GM19023 (cell line): ENCODE results near the gene GNAI1.

Experiments
- ATAC-seq: cut with Tn5 transposase; IDR thresholded peaks from one replicate; pipeline ENCODE4 v1.9.1; 2021; ENCODE audit warnings: mild to moderate bottlenecking, moderate library complexity; ENCODE audit not compliant: unreplicated experiment

The GNAI1 gene

DNA sequence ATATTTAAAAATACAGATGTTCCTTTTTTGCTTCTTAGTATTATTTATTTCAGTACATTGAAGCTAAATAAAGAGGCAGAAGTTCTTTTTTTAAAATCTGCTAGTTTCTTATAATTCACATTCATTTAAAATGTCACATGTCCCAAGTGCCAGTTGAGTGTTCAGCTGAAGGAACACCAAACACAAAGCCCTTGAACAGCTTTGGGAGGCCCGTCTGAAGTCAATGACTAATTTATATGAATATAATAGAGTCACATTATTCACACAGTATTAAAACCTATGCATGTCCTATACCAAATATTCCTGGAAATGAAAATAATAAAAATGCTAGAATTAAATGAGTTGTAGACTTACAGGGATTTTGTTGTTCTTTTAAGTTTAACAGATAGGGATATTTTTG lies 70.3 kb downstream of the GNAI1 start:
- no peak for ATAC-seq

DNA sequence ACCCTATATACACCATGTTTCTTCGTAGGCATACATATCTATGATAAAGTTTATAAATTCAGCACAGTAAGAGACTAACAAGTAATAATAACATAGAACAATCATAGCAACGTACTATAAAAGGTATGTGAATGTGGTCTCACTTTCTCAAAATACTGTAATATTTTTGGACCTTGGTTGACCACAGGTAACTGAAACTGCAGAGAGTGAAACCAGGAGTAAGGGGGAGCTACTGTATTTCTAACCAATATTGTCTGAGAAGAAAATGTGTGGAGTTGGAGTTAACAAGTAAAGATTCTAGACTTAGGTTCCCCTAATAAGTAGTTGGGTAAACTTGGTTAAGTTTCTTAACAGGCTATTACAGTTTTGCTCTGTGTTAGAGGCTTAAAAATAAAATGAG lies 72.1 kb downstream of the GNAI1 start:
- ATAC-seq = no peak

DNA sequence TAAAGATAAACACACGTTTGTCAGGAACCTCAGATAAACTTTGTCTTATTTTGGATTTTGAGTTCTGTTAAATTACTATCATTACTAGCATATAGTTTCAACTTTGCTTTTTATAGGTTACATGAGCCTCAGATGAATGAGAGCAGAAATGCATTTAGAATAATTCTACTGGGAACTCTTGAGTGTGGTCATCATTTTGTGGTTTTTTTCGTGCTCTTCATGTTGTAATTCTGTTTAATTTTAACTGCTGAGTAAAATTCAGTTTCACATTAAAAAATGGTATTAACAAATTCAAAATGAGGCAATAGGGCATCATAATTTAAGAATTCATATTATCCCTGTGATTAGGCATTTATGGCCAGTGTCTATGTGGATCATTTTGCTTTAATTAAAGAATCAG lies 72.9 kb downstream of the GNAI1 start:
- ATAC-seq = no peak

GRCh38 chr7:80208700-80209099 lies 74.1 kb downstream of the GNAI1 start:
- no peak for ATAC-seq

DNA sequence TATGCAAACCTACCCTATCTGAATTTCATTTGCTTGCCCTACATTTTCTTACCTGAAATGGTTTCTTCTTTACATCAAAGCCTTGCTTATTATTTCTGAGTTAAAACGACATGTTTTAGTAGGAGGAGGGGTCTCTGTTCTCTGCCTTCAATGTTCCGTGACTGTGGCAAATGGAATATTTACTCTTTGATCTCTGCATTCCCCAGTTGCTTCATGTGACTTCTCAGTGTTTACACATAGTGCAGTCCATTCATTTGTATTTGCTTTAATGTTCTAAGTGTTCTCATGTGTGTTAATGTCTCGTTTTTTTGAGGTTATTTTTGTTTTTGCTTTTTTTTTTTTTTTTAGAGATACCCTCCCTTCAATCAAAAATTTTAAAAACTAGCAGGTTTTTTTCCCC lies 75.8 kb downstream of the GNAI1 start:
- no peak for ATAC-seq

- no peak for ATAC-seq
Observed at GRCh38 chr7:80213814-80214213, 79.2 kb downstream of the GNAI1 start.

DNA sequence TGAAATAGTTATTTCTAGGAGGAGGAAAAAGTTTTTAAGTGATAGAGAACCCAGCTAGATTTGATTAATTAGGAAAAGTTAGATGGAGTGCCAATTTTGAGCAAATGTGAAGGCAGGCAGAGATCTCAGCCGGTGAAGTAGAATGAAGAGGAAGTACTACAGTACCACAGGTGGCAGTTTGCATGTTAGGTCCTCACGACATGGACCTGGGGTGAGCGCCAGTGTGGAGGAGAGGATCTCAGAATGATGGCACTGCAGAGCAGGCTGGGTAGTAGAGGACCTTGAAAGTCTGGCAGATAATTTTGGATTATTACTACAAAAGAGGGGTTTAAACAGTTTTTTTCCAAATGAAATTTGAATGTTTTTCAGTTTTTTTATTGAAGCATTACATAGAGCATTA lies 81.1 kb downstream of the GNAI1 start:
- no peak for ATAC-seq

DNA sequence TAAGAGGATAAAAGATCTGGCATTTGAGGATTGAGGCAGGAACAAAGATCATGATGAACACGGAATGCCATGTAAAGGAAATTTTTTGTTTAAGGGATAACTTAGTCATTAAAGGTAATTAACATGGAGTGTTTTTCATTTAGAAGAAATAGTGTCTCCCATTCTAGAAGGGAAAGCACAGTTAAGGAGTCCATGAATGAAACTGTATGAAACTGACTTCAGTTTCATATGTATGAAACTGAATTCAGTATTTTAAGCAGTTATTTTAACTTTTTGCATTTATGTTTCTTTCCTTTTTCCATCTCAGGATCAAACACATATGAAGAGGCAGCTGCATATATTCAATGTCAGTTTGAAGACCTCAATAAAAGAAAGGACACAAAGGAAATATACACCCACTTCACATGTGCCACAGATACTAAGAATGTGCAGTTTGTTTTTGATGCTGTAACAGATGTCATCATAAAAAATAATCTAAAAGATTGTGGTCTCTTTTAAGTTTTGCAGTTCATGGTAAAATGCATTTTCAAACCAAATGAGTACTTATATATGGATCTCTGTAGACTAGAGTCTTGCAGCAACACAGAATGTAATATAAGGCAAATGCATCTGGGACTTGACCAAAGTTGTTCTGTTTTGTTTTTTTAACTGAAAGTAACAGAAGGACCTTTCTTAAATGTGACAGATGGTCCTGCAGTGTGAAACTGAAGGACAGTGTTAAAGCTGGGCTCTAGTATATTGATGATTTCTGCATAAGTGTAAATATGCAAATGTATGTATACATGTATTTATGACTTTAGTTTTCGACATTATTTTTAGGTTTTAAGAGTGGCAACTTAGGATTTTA lies 82.6 kb downstream of the GNAI1 start:
- ATAC-seq = no peak

DNA sequence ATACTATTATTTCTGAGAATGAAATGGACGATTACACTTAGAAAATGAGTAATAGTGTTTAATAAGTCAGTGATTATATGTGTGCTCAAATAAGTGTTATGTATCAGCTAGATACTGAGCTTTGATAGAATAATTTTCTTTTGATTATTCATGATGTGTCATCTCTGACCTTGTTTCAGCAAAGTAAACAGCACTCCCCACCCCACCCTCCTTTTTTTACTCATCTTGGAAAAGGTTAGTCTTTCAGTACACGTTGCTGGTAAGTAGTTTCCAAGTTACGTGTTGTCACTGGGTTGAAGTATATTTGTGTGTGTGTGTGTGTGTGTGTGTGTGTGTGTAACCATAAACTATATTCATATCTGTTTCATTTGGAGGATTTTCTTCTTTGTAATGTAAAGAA lies 84.1 kb downstream of the GNAI1 start:
- no peak for ATAC-seq

DNA sequence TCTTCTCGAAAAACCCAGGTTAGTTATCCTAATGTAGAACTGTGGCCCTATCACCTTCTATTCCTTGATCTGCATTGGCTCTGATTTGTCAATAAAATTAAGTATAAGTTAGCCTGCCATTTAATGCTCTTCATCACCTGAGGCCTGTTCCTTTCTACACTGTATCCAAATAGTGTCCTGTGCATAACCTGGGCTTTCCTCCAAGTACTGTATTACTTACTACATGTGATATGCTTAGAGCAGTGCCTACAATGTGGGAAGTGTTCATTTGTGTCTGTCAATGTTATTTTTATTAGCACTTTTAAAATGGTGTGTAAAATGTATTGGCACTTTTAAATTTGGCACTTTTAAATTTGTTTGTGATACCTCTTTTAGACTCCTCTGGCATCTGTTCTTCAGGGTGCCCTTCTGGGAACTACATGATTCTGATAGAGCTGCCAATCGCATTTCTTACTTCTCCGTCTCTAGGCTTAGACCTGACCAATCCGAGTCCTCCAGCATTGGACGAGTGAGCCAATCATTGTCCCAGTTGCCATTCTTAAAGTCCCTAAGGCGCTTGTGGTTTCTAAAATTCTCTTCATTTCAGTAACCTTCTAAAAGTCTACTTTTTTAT lies 85.5 kb downstream of the GNAI1 start:
- no peak for ATAC-seq

- ATAC-seq = no peak
Observed at GRCh38 chr7:80224415-80224814, 89.8 kb downstream of the GNAI1 start.

- ATAC-seq = no peak
Observed at GRCh38 chr7:80225361-80225760, 90.7 kb downstream of the GNAI1 start.

DNA sequence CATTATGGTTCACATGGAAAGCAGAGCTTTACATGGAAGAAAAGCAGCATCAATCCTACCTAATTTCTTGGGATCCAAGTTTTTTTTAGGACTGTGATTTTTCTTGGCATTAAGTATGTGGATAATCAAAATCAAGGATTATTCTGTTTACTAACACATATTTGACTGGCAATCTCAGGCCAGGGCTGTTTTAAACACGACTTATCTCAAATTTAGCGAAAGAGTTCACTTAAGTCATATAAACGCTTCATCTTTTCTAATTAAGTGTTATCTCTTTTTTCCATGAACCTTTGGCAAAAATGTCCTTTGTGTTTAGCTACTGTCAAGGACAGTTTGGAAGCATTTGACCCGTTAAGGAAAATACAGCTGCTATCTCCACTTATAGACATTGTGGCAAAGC lies 92.0 kb downstream of the GNAI1 start:
- no peak for ATAC-seq

DNA sequence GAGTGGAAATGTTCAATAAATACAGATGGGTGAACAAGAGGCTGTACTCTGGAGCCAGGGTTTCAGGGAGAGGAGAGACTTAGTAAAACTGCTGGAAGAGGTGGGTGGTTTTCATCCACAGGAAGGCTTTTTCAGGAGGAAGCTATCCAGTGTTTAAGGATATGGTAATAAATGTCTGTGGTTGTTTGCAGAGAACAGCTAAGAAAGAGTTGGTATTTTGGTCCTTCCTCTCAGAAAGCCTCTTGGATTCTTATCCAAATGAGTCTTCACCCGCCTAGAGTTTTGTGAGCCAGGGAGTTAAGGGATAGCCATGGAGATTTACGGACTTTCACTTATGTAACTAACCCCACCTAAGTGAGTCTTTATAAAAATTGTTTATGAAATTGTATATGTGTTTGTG lies 95.7 kb downstream of the GNAI1 start:
- no peak for ATAC-seq

GRCh38 chr7:80231707-80232106 lies 97.1 kb downstream of the GNAI1 start:
- no peak for ATAC-seq

- ATAC-seq = no peak
Observed at GRCh38 chr7:80232979-80233724, 98.5 kb downstream of the GNAI1 start.

DNA sequence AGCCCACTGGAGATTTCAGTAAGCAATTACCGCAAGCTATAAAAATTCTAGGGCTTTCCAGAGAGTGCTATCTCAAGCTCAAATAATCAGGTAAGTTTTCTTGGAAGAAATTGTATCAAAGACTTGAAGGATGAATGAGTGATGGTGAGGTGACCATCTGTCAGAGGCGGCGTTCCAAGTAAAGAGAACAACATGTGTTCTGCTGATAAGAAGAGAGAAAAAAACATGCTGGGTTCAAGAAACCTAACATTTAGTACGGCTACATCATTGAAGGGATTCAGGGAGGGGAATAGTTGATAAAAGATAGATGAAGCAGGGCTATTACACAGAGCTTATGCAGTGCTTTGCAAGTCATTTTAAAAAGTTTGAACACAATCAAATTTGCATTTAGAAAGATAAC lies 100.7 kb downstream of the GNAI1 start:
- no peak for ATAC-seq

DNA sequence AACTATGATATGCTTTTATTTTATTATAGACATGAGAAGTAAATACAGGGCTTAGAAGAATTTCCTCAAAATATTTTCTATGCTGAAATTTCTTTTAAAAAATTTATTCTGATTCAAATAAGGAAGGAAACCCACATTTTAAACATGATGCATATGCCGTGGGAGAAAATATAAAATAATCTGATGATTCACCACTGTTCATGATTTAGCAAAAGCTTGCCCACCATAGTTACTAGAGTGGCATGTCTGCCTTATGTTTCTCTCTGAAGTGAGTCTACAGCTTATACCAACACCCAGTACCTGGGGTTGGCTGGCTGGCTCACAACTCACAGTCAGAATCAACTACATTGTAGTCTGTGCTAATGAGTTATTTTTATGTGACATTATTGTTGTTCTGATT lies 102.0 kb downstream of the GNAI1 start:
- no peak for ATAC-seq

- ATAC-seq = no peak
Observed at GRCh38 chr7:80240265-80241025, 105.8 kb downstream of the GNAI1 start.

DNA sequence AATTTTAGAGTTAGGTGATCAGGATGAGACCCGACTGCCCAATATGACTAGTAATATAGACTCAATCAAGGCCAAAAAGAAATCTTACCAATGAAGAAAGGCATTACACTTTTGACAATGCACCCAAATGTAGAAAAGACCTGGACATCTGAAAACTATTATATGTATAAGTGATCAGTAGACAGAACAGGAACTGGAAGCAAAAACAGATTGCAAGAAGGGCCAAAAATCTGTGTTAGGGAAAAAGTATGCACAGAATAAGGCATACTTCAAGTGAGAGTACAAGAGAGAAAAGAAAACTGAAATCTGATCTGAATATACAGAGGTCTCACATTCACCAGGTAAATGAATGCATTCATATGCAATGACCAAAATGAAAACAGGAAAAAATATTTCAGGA lies 107.0 kb downstream of the GNAI1 start:
- no peak for ATAC-seq

DNA sequence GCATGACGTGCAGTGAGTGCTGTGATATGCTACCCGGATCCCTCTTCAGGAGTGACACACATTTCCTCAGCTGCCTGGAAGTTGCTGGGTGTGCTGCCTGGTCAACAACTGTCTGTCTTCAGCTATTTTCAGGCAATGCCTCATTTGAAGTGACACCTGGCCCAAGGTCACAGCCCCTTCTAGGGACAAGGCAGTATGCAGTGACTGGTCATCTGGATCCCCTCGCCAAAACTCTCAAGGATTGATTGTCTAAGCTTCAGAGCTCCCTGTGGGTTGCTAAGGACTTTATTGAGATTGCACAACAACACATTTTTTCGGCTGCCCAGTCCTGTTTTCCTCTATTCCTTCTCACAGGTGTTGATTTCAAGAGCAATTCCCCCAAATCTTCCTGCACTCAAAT lies 108.8 kb downstream of the GNAI1 start:
- no peak for ATAC-seq
